GM21786 (cell line): ENCODE measurements around the gene FKBP10.
"Not testable (repeated sequence)": the region's sequence is repeated elsewhere in the genome, so short reads cannot be mapped to it uniquely, and the experiment has no call there.

Experiments used
- ATAC-seq: cut with Tn5 transposase; IDR thresholded peaks from one replicate; pipeline ENCODE4 v1.9.1; 2021; ENCODE audit not compliant: unreplicated experiment

The FKBP10 gene

GRCh38 chr17:41812381-41813151, at the start of gene FKBP10:
Gene FKBP10 (plus strand): TSS chr17:41813004. CDS start chr17:41813035, 31 bp downstream.
- no peak for ATAC-seq

- no peak for ATAC-seq
Measured at GRCh38 chr17:41763327-41763726, 49.5 kb upstream of the FKBP10 start.

GRCh38 chr17:41766135-41766534, 46.7 kb upstream of the FKBP10 start:
- no peak for ATAC-seq

- ATAC-seq = no peak
Measured at GRCh38 chr17:41767324-41768042, 45.3 kb upstream of the FKBP10 start.

GRCh38 chr17:41768682-41769288, 44.0 kb upstream of the FKBP10 start:
- no peak for ATAC-seq

- ATAC-seq = no peak
Measured at GRCh38 chr17:41769346-41769862, 43.4 kb upstream of the FKBP10 start.

- ATAC-seq = no peak
Measured at GRCh38 chr17:41769985-41770384, 42.8 kb upstream of the FKBP10 start.

GRCh38 chr17:41771389-41772206, 41.2 kb upstream of the FKBP10 start:
- no peak for ATAC-seq

- ATAC-seq = no peak
Measured at GRCh38 chr17:41772218-41772585, 40.6 kb upstream of the FKBP10 start.

- no peak for ATAC-seq
Measured at GRCh38 chr17:41772586-41773189, 40.1 kb upstream of the FKBP10 start.

- ATAC-seq = no peak
Measured at GRCh38 chr17:41773190-41773588, 39.6 kb upstream of the FKBP10 start.

- no peak for ATAC-seq
Measured at GRCh38 chr17:41773731-41774193, 39.0 kb upstream of the FKBP10 start.

- no peak for ATAC-seq
Measured at GRCh38 chr17:41775394-41776226, 37.2 kb upstream of the FKBP10 start.

- ATAC-seq = not testable (repeated sequence)
Measured at GRCh38 chr17:41776262-41776900, 36.4 kb upstream of the FKBP10 start.

GRCh38 chr17:41777157-41777573, 35.6 kb upstream of the FKBP10 start:
- no peak for ATAC-seq

GRCh38 chr17:41777574-41778188, 35.1 kb upstream of the FKBP10 start:
- ATAC-seq = no peak

- no peak for ATAC-seq
Measured at GRCh38 chr17:41779954-41780353, 32.9 kb upstream of the FKBP10 start.

- no peak for ATAC-seq
Measured at GRCh38 chr17:41781404-41782110, 31.2 kb upstream of the FKBP10 start.
